NCI-H2171 (cell line): Measurements from ENCODE around the gene RNF17.

Experiments
- DNase-seq: peaks from one replicate; lab custom pipeline; 2025; lab: John Stamatoyannopoulos, UW

Gene RNF17

GRCh38 chr13:24899601-24900000 is 135.6 kb downstream of the RNF17 start:
- no peak for DNase-seq

GRCh38 chr13:24900507-24900906 is 136.5 kb downstream of the RNF17 start:
- no peak for DNase-seq

- DNase-seq, result no peak
Measured at GRCh38 chr13:24905242-24905641, 141.3 kb downstream of the RNF17 start.

GRCh38 chr13:24906268-24906667 is 142.3 kb downstream of the RNF17 start:
- no peak for DNase-seq

- no peak for DNase-seq
Measured at GRCh38 chr13:24910502-24911132, 146.6 kb downstream of the RNF17 start.

- no peak for DNase-seq
Measured at GRCh38 chr13:24911133-24911908, 147.4 kb downstream of the RNF17 start.

- no peak for DNase-seq
Measured at GRCh38 chr13:24916464-24916863, 152.5 kb downstream of the RNF17 start.

- DNase-seq, result no peak
Measured at GRCh38 chr13:24921003-24921402, 157.0 kb downstream of the RNF17 start.

GRCh38 chr13:24921881-24922280 is 157.9 kb downstream of the RNF17 start:
- DNase-seq, result no peak

- no peak for DNase-seq
Measured at GRCh38 chr13:24922387-24922744, 158.4 kb downstream of the RNF17 start.

- peak; percentile 79 for DNase-seq
Measured at GRCh38 chr13:24922745-24923591, 159.0 kb downstream of the RNF17 start.

- no peak for DNase-seq
Measured at GRCh38 chr13:24925318-24926231, 161.6 kb downstream of the RNF17 start.

- DNase-seq, result no peak
Measured at GRCh38 chr13:24927810-24928404, 163.9 kb downstream of the RNF17 start.

- no peak for DNase-seq
Measured at GRCh38 chr13:24929196-24929595, 165.2 kb downstream of the RNF17 start.
